Spleen (tissue), 7 donors: ENCODE results near the gene RALY.

ENCODE experiments used
- POLR2A ChIP-seq, 3 donors: fragments of 450-650 bp; IDR thresholded peaks; one replicate each; pipeline ENCODE4 v1.5.1; 2017; ENCODE audit warnings: antibody characterized with exemption in 3 of 3, mild to moderate bottlenecking in 1 of 3
- POLR2AphosphoS5 ChIP-seq, 3 donors: sonication (generic); formaldehyde crosslinking; IDR thresholded peaks; one replicate each; pipeline ENCODE4 v1.5.1; 2017; ENCODE audit warnings: antibody characterized with exemption in 3 of 3
- TF ChIP-seq, protein P1 (sequence below), 11 experiments: fragments of 200-600 bp in 7 of 11; fragments of 450-650 bp in 4 of 11; sonication (generic) in 4 of 11; IDR thresholded peaks in 8 of 11; conservative IDR thresholded peaks in 3 of 11; 1 replicate in 7 of 11; 2 replicates in 4 of 11; pipeline versions ENCODE4 v1.4.0 to v1.8.0; 2016 to 2021; ENCODE audit warnings: antibody characterized with exemption in 11 of 11, inconsistent platforms in 4 of 11, mild to moderate bottlenecking in 1 of 11
- donor health status: DM: no; HTN: no; CAD: no; lungs with moderate emphysema.
- donor health status: DM: no; HTN: no; CAD: no.
- donor health status: DM: no; HTN: no; CAD: no.

DNA sequence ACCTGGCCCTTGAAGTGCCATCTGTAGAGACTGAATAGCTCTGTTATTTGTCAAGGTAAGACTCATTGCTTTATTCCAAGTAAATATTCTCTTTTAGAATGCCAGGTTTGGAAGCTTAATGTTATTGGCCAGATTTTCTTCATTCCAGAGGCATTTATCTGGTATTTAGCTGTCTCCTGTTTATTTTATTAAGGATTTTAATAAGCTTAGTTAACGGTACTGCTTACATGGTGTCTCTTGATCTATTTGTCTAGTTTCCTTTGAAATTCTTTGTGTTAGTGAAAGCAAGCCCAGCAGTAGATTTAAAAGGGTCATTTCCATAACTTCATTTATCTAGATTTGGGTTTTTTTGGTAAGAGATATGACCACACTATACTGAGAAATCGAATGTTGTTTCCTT is 7.7 kb downstream of the RALY start:
- TF ChIP-seq POLR2AphosphoS5 (IDR thresholded peaks at IDR 0.05) (no peak), POLR2A (IDR thresholded peaks at IDR 0.05) (no peak)
- TF ChIP-seq, protein P1, sequence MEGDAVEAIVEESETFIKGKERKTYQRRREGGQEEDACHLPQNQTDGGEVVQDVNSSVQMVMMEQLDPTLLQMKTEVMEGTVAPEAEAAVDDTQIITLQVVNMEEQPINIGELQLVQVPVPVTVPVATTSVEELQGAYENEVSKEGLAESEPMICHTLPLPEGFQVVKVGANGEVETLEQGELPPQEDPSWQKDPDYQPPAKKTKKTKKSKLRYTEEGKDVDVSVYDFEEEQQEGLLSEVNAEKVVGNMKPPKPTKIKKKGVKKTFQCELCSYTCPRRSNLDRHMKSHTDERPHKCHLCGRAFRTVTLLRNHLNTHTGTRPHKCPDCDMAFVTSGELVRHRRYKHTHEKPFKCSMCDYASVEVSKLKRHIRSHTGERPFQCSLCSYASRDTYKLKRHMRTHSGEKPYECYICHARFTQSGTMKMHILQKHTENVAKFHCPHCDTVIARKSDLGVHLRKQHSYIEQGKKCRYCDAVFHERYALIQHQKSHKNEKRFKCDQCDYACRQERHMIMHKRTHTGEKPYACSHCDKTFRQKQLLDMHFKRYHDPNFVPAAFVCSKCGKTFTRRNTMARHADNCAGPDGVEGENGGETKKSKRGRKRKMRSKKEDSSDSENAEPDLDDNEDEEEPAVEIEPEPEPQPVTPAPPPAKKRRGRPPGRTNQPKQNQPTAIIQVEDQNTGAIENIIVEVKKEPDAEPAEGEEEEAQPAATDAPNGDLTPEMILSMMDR (IDR thresholded peaks at IDR 0.05 in 8 of 11, conservative IDR thresholded peaks at IDR 0.05 in 3 of 11) = no peak
